Liver (tissue), 9 donors: ENCODE measurements around the gene NR2F2. TPM values are rescaled to one million over a fixed set of nuclear protein-coding genes. Genes with fewer than 3 reads are reported as not detected.
A peak's percentile ranks its signal among the peaks of the same experiment; 100 is the strongest.

Source experiments
- DNase-seq: peaks from one replicate; pipeline ENCODE4 v3.0.0-alpha.2; 2017; ENCODE audit warnings: low spot score
- H3K27ac ChIP-seq, 2 donors: one replicate each; pipeline ENCODE4 v1.7.0; 2013; ENCODE audit warnings: inconsistent platforms in 2 of 2, low read length in 2 of 2, control low read depth in 1 of 2, low read depth in 1 of 2, mild to moderate bottlenecking in 1 of 2
- H3K27me3 ChIP-seq, 4 donors: one replicate each; pipeline versions ENCODE4 v1.6.1 to v1.7.0; 2013; ENCODE audit warnings: low read length in 3 of 4, inconsistent platforms in 1 of 4, mild to moderate bottlenecking in 1 of 4, moderate library complexity in 1 of 4; ENCODE audit not compliant: control insufficient read depth in 4 of 4, insufficient read depth in 4 of 4
- H3K36me3 ChIP-seq, 4 donors: one replicate each; pipeline versions ENCODE4 v1.6.1 to v1.7.0; 2013; ENCODE audit warnings: low read length in 3 of 4, mild to moderate bottlenecking in 3 of 4, low read depth in 1 of 4, moderate library complexity in 1 of 4; ENCODE audit not compliant: control insufficient read depth in 4 of 4, insufficient read depth in 3 of 4
- H3K4me1 ChIP-seq, 4 donors: one replicate each; pipeline versions ENCODE4 v1.6.1 to v1.7.0; 2013; ENCODE audit warnings: low read length in 3 of 4, mild to moderate bottlenecking in 3 of 4, moderate library complexity in 1 of 4; ENCODE audit not compliant: control insufficient read depth in 4 of 4, insufficient read depth in 4 of 4
- H3K4me3 ChIP-seq, 3 donors: one replicate each; pipeline versions ENCODE4 v1.6.1 to v1.7.0; 2013; ENCODE audit warnings: low read length in 3 of 3, control low read depth in 1 of 3, low read depth in 1 of 3, mild to moderate bottlenecking in 1 of 3
- H3K9ac ChIP-seq, 2 donors: one replicate each; pipeline ENCODE4 v1.7.0; 2013; ENCODE audit warnings: low read length in 2 of 2, mild to moderate bottlenecking in 2 of 2, moderate library complexity in 2 of 2, control low read depth in 1 of 2, low read depth in 1 of 2
- H3K9me3 ChIP-seq, 4 donors: one replicate each; pipeline versions ENCODE4 v1.6.1 to v1.7.0; 2013; ENCODE audit warnings: low read length in 3 of 4; ENCODE audit not compliant: control insufficient read depth in 4 of 4
- ATF3 ChIP-seq: IDR thresholded peaks from 2 replicates; pipeline ENCODE4 v1.6.1; 2016; ENCODE audit warnings: antibody characterized with exemption
- CTCF ChIP-seq: fragments of 150-350 bp; IDR thresholded peaks from 2 replicates; pipeline ENCODE4 v1.5.1; 2017; ENCODE audit warnings: improper control_type of control experiment, low read depth, low read length; ENCODE audit not compliant: missing input control
- EGR1 ChIP-seq, 2 donors: IDR thresholded peaks; 2 replicates each; pipeline ENCODE4 v1.6.1; 2016 to 2018; ENCODE audit warnings: antibody characterized with exemption in 2 of 2, low read depth in 2 of 2
- GABPA ChIP-seq, 2 donors: IDR thresholded peaks in 1 of 2; conservative IDR thresholded peaks in 1 of 2; 2 replicates each; pipeline ENCODE4 v1.6.1; 2016; ENCODE audit warnings: antibody characterized with exemption in 2 of 2, mild to moderate bottlenecking in 1 of 2, moderate library complexity in 1 of 2
- HNF4A ChIP-seq, 2 donors: conservative IDR thresholded peaks; 2 replicates each; pipeline ENCODE4 v1.6.1; 2016; ENCODE audit warnings: antibody characterized with exemption in 2 of 2, mild to moderate bottlenecking in 2 of 2
- HNF4G ChIP-seq: IDR thresholded peaks from 2 replicates; pipeline ENCODE4 v1.6.1; 2016; ENCODE audit warnings: antibody characterized with exemption
- JUND ChIP-seq, 2 donors: IDR thresholded peaks; 2 replicates each; pipeline ENCODE4 v1.6.1; 2016; ENCODE audit warnings: antibody characterized with exemption in 2 of 2
- MAX ChIP-seq: IDR thresholded peaks from 2 replicates; pipeline ENCODE4 v1.6.1; 2016; ENCODE audit warnings: antibody characterized with exemption
- NR2F2 ChIP-seq: IDR thresholded peaks from 2 replicates; pipeline ENCODE4 v1.6.1; 2016; ENCODE audit warnings: antibody characterized with exemption
- RAD21 ChIP-seq, 2 donors: IDR thresholded peaks; 2 replicates each; pipeline ENCODE4 v1.6.1; 2016; ENCODE audit warnings: antibody characterized with exemption in 2 of 2, mild to moderate bottlenecking in 2 of 2
- REST ChIP-seq: IDR thresholded peaks from 2 replicates; pipeline ENCODE4 v1.6.1; 2016; ENCODE audit warnings: antibody characterized with exemption, mild to moderate bottlenecking
- RXRA ChIP-seq, 2 donors: IDR thresholded peaks; 2 replicates each; pipeline ENCODE4 v1.6.1; 2017 to 2018; ENCODE audit warnings: antibody characterized with exemption in 2 of 2, mild to moderate bottlenecking in 1 of 2
- SP1 ChIP-seq: IDR thresholded peaks from 2 replicates; pipeline ENCODE4 v1.6.1; 2018; ENCODE audit warnings: antibody characterized with exemption, mild to moderate bottlenecking
- TAF1 ChIP-seq: conservative IDR thresholded peaks from 2 replicates; pipeline ENCODE4 v1.6.1; 2016; ENCODE audit warnings: antibody characterized with exemption, mild to moderate bottlenecking
- YY1 ChIP-seq: IDR thresholded peaks from 2 replicates; pipeline ENCODE4 v1.6.1; 2016; ENCODE audit warnings: antibody characterized with exemption, mild to moderate bottlenecking
- ZBTB33 ChIP-seq: IDR thresholded peaks from 2 replicates; pipeline ENCODE4 v1.6.1; 2016; ENCODE audit warnings: antibody characterized with exemption
- WGBS: extraction: QIAGEN DNeasy Blood & Tissue Kit; methylation state at CpG from one replicate; pipeline ENCODE4 v1.1.7; 2013; 5-methylcytosine and 5-hydroxymethylcytosine counted together
- polyA plus RNA-seq, 2 donors: library from polyadenylated mRNA; stranded (reverse) in 1 of 2; unstranded in 1 of 2; fragments of 200-250 nt in 1 of 2; fragments of >200 nt in 1 of 2; fragmentation: Nextera tagmentation in 1 of 2; extraction: Ambion mirVana in 1 of 2; gene quantifications; one replicate each; pipeline versions ENCODE4 v1.2.1 to v1.2.3, GENCODE V29; 2013 to 2015
- total RNA-seq, 2 donors: library from RNA; depleted of rRNA; stranded (reverse); fragments of >200 nt; gene quantifications; one replicate each; pipeline ENCODE4 v1.2.3, GENCODE V29; 2014
- donor health status: healthy.
- donor health status: healthy.
- donor health status: healthy.
- donor health status: healthy.
- donor health status: healthy.

NR2F2 gene
- total and polyA plus RNA-seq, 4 donors: 5.9 to 22.4 (median 9.2) TPM

GRCh38 chr15:96344706-96345559 is 14.4 kb downstream of the NR2F2 start:
- no peak for DNase-seq
- H3K4me1 ChIP-seq: peaks cover 7 to 31% (median 15%) of the 10 kb centered on the region in 4 donors
- H3K9ac ChIP-seq: peak overlapping the region; percentile 30 to 36
- peak overlapping the region; percentile 64 to 73 for H3K27ac ChIP-seq
- TF ChIP-seq GABPA (IDR thresholded peaks at IDR 0.05 in 1 of 2, conservative IDR thresholded peaks at IDR 0.05 in 1 of 2) (no peak), SP1 (no peak), JUND (IDR thresholded peaks at IDR 0.05) (no peak), RXRA (IDR thresholded peaks at IDR 0.05) (no peak), RAD21 (IDR thresholded peaks at IDR 0.05) (no peak), ATF3 (no peak), YY1 (no peak), EGR1 (IDR thresholded peaks at IDR 0.05; ENCODE audit: low read depth in 2 of 2) (no peak), HNF4A (conservative IDR thresholded peaks at IDR 0.05) (no peak), CTCF (no peak), NR2F2 (no peak), MAX (no peak), ZBTB33 (no peak), TAF1 (no peak)
- H3K36me3 ChIP-seq: no peaks in the 10 kb centered on the region
- H3K27me3 ChIP-seq: no peaks in the 10 kb centered on the region
- WGBS: 47% methylated on average over 22 of the region's 22 CpGs
- H3K4me3 ChIP-seq: peak overlapping the region in 1 of 3 donors; percentile 59
- H3K9me3 ChIP-seq: no peaks in the 10 kb centered on the region

- peak overlapping the region; percentile 64 to 73 for H3K27ac ChIP-seq
- no peaks in the 10 kb centered on the region for H3K27me3 ChIP-seq
- peak overlapping the region; percentile 30 to 63 for H3K9ac ChIP-seq
- WGBS: 8% methylated on average over 47 of the region's 47 CpGs
- H3K36me3 ChIP-seq: no peaks in the 10 kb centered on the region
- H3K9me3 ChIP-seq: no peaks in the 10 kb centered on the region
- peak overlapping the region; percentile 29 to 65 (median 59) for H3K4me3 ChIP-seq
- peaks cover 7 to 26% (median 16%) of the 10 kb centered on the region in 4 donors for H3K4me1 ChIP-seq
- no peak for DNase-seq
- TF ChIP-seq REST (no peak), CTCF (peak; percentile 67), JUND (IDR thresholded peaks at IDR 0.05) (no peak), HNF4G (no peak), TAF1 (no peak), EGR1 (IDR thresholded peaks at IDR 0.05; ENCODE audit: low read depth in 2 of 2) (no peak), MAX (no peak), ATF3 (no peak), RAD21 (IDR thresholded peaks at IDR 0.05) (peak; percentile 88 to 91)
Measured at GRCh38 chr15:96345560-96346399, 15.3 kb downstream of the NR2F2 start.
